Subcutaneous adipose tissue (tissue), 4 donors: ENCODE measurements around the gene EIF3I. TPM values are rescaled to one million over a fixed set of nuclear protein-coding genes. Genes with fewer than 3 reads are reported as not detected.

ENCODE experiments used
- CTCF ChIP-seq: fragments of 450-650 bp; IDR thresholded peaks from one replicate; pipeline ENCODE4 v1.5.1; 2016; ENCODE audit warnings: low read depth, mild to moderate bottlenecking, control low read depth, antibody characterized with exemption, moderate library complexity
- total RNA-seq, 4 donors: library from RNA; depleted of rRNA; stranded (reverse); fragments of >200 nt; gene quantifications; one replicate each; pipeline ENCODE4 v1.1.0, GENCODE V29; 2016

EIF3I gene
- total RNA-seq, 4 donors from 2014 or later, result 137 to 166 (median 147) TPM

- TF ChIP-seq CTCF, result no peak
Observed at GRCh38 chr1:32257227-32257508, 35.0 kb downstream of the EIF3I start.

- TF ChIP-seq CTCF, result no peak
Observed at GRCh38 chr1:32263744-32264143, 41.5 kb downstream of the EIF3I start.

- TF ChIP-seq CTCF, result no peak
Observed at GRCh38 chr1:32265846-32266245, 43.6 kb downstream of the EIF3I start.

GRCh38 chr1:32266921-32267591 lies 44.8 kb downstream of the EIF3I start:
- TF ChIP-seq CTCF, result no peak

- TF ChIP-seq CTCF, result no peak
Observed at GRCh38 chr1:32269744-32270143, 47.5 kb downstream of the EIF3I start.

- TF ChIP-seq CTCF, result no peak
Observed at GRCh38 chr1:32272557-32273390, 50.6 kb downstream of the EIF3I start.

GRCh38 chr1:32273391-32274208 lies 51.4 kb downstream of the EIF3I start:
- TF ChIP-seq CTCF, result no peak
